KMS-11 (cell line): ENCODE data around the gene HSPA1B.

Source experiments
- H2AFZ ChIP-seq: fragments of 200-600 bp; sonication (generic); 2 replicates; pipeline ENCODE4 v1.6.1; 2016; ENCODE audit warnings: antibody characterized with exemption, mixed run types, low read depth
- H3K27ac ChIP-seq: fragments of 200-600 bp; sonication (generic); 2 replicates; pipeline ENCODE4 v1.6.1; 2016; ENCODE audit warnings: mild to moderate bottlenecking, mixed run types
- H3K27me3 ChIP-seq: fragments of 200-600 bp; sonication (generic); 2 replicates; pipeline ENCODE4 v1.6.1; 2017; ENCODE audit warnings: mild to moderate bottlenecking, low read depth, mixed run types, moderate library complexity; ENCODE audit not compliant: insufficient read depth
- H3K36me3 ChIP-seq: fragments of 200-600 bp; sonication (generic); 2 replicates; pipeline ENCODE4 v1.6.1; 2017; ENCODE audit warnings: mild to moderate bottlenecking, mixed run types; ENCODE audit not compliant: insufficient read depth
- H3K4me1 ChIP-seq: fragments of 200-600 bp; sonication (generic); 2 replicates; pipeline ENCODE4 v1.6.1; 2016; ENCODE audit warnings: mild to moderate bottlenecking, low read depth, mixed run types; ENCODE audit not compliant: poor library complexity, severe bottlenecking
- H3K4me2 ChIP-seq: fragments of 200-600 bp; sonication (generic); 2 replicates; pipeline ENCODE4 v1.7.0; 2016; ENCODE audit warnings: mild to moderate bottlenecking, mixed run types
- H3K4me3 ChIP-seq: fragments of 200-600 bp; sonication (generic); IDR thresholded peaks from 2 replicates; pipeline ENCODE4 v1.6.1; 2017; ENCODE audit warnings: low read depth, low read length, mixed read lengths; ENCODE audit not compliant: insufficient read depth
- H3K79me2 ChIP-seq: fragments of 200-600 bp; sonication (generic); 2 replicates; pipeline ENCODE4 v1.6.1; 2016; ENCODE audit warnings: low read depth, mixed run types; ENCODE audit not compliant: insufficient read depth
- H3K9ac ChIP-seq: fragments of 200-600 bp; sonication (generic); 2 replicates; pipeline ENCODE4 v1.6.1; 2016; ENCODE audit warnings: mild to moderate bottlenecking, mixed run types
- H4K20me1 ChIP-seq: fragments of 200-600 bp; sonication (generic); 2 replicates; pipeline ENCODE4 v1.6.1; 2016; ENCODE audit warnings: mild to moderate bottlenecking, mixed run types; ENCODE audit not compliant: insufficient read depth
- TF ChIP-seq, protein P1 (sequence below): fragments of 200-600 bp; sonication (generic); conservative IDR thresholded peaks from 2 replicates; pipeline ENCODE4 v1.6.1; 2017; ENCODE audit warnings: low read depth, mild to moderate bottlenecking, antibody characterized with exemption, low read length, moderate library complexity, mixed read lengths

HSPA1B gene

DNA sequence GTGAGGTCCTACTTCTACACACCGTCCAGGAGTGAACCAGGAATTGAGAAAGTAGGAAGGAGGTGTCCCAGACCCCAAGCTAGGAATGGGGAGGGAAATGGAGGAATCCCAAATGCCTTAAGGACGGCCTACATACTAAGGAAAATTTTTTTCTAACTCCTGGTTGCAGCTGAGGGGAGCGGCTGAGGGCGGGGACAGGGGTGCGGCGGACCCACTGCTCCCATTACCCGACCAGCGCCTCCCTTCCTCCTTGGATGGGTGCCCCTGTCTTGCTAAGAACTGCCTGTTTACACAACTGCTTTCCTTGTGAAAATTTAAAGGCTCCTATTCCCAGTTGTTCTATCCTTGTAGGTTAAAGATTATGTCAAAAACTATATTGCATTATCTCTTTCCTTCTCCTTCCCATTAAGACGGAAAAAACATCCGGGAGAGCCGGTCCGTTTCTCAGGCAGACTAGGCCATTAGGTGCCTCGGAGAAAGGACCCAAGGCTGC, 699 bp upstream of the HSPA1B start:
- peak overlapping the region; percentile 71 for H3K27ac ChIP-seq
- TF ChIP-seq, protein P1, sequence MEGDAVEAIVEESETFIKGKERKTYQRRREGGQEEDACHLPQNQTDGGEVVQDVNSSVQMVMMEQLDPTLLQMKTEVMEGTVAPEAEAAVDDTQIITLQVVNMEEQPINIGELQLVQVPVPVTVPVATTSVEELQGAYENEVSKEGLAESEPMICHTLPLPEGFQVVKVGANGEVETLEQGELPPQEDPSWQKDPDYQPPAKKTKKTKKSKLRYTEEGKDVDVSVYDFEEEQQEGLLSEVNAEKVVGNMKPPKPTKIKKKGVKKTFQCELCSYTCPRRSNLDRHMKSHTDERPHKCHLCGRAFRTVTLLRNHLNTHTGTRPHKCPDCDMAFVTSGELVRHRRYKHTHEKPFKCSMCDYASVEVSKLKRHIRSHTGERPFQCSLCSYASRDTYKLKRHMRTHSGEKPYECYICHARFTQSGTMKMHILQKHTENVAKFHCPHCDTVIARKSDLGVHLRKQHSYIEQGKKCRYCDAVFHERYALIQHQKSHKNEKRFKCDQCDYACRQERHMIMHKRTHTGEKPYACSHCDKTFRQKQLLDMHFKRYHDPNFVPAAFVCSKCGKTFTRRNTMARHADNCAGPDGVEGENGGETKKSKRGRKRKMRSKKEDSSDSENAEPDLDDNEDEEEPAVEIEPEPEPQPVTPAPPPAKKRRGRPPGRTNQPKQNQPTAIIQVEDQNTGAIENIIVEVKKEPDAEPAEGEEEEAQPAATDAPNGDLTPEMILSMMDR: no peak

DNA sequence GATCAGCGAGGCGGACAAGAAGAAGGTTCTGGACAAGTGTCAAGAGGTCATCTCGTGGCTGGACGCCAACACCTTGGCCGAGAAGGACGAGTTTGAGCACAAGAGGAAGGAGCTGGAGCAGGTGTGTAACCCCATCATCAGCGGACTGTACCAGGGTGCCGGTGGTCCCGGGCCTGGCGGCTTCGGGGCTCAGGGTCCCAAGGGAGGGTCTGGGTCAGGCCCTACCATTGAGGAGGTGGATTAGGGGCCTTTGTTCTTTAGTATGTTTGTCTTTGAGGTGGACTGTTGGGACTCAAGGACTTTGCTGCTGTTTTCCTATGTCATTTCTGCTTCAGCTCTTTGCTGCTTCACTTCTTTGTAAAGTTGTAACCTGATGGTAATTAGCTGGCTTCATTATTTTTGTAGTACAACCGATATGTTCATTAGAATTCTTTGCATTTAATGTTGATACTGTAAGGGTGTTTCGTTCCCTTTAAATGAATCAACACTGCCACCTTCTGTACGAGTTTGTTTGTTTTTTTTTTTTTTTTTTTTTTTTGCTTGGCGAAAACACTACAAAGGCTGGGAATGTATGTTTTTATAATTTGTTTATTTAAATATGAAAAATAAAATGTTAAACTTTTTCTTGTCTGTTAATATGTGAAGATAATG, 2.2 kb downstream of the HSPA1B start:
- Histone ChIP-seq H3K4me2 (peak overlapping the region; percentile 91; the same call in 1 of the 2 replicates), H3K27ac (peak overlapping the region; percentile 60; the same call in 1 of the 2 replicates), H3K4me1 (peaks cover 36% of the 10 kb centered on the region), H3K4me3 (no peak overlapping the region), H3K36me3 (no peaks in the 10 kb centered on the region), H3K27me3 (no peaks in the 10 kb centered on the region), H2AFZ (no peak overlapping the region), H3K79me2 (peaks cover 59% of the 10 kb centered on the region), H3K9ac (peak overlapping the region; percentile 32; the same call in 1 of the 2 replicates), H4K20me1 (no peaks in the 10 kb centered on the region)
- TF ChIP-seq, protein P1: peak; percentile 76

More for the DNA sequence above, 699 bp upstream of the HSPA1B start:
- Histone ChIP-seq H3K4me2 (peak overlapping the region; percentile 79), H3K36me3 (no peaks in the 10 kb centered on the region), H2AFZ (peak overlapping the region; percentile 36), H3K79me2 (peaks cover 31% of the 10 kb centered on the region), H3K4me3 (no peak overlapping the region), H3K9ac (peak overlapping the region; percentile 55; the same call in 1 of the 2 replicates), H3K27me3 (no peaks in the 10 kb centered on the region), H4K20me1 (no peaks in the 10 kb centered on the region), H3K4me1 (peaks cover 50% of the 10 kb centered on the region)

DNA sequence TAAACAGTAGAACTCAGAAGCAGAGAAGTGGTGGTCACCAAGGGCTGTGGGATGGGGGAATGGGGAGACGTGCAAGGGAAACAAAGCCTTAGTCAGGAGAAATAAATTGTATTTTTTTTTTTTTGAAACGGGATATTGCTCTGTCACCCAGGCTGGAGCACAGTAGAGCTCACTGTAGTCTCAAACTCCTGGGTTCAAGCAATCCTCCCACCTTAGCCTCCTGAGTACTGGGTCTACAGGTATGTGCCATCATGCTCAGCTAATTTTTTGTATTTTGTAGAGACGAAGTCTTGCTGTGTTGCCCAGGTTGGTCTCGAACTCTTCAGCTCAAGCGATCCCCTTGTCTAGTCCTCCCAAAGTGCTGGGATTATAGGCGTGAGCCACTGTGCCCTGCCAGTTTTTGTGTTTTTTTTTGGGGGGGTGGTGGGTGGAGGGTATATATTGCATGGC, 3.4 kb downstream of the HSPA1B start:
- peaks cover 24% of the 10 kb centered on the region for H3K4me1 ChIP-seq
- peaks cover 70% of the 10 kb centered on the region for H3K79me2 ChIP-seq
- TF ChIP-seq, protein P1: no peak
- no peaks in the 10 kb centered on the region for H4K20me1 ChIP-seq
- H3K27me3 ChIP-seq: no peaks in the 10 kb centered on the region
- no peak overlapping the region for H2AFZ ChIP-seq
- H3K4me3 ChIP-seq: no peak overlapping the region
- peak overlapping the region; percentile 57; the same call in 1 of the 2 replicates for H3K9ac ChIP-seq
- peak overlapping the region; percentile 60; the same call in 1 of the 2 replicates for H3K27ac ChIP-seq
- peaks cover 5% of the 10 kb centered on the region; the same call in 1 of the 2 replicates for H3K36me3 ChIP-seq
- peak overlapping the region; percentile 91 for H3K4me2 ChIP-seq

DNA sequence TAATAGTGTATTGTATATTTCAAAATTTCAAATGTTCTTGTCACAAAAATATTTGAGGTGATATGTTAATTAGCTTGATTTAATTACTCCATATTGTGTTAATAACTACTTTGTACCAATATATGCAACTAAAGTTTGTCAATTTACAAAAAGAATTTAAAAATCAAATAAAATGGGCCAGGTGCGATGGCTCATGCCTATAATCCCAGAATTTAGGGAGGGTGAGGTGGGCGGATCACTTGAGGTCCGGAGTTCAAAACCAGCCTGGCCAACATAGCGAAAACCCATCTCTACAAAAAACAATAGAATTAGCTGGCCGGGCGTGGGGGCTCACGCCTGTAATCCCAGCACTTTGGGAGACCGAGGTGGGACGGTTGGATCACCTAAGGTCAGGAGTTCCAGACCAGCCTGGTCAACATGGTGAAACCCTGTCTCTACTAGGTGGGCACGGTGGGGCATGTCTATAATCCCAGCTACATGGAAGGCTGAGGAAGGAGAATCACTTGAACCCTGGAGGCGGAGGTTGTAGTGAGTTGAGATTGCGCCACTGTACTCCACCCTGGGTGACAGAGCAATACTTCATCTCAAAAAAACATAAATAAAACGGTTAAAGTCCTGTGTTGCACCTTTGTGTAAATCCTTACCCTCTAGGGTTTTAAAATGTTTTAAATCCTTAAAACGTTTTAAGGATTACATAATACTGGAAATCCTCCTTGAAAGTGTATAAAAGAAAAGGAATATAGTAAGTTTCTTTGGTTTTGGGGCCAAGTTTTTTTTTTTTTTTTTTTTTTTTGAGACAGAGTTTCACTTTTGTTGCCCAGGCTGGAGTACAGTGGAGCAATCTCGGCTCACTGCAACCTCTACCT, 4.0 kb downstream of the HSPA1B start:
- Histone ChIP-seq H3K9ac (no peak overlapping the region), H3K4me1 (peaks cover 20% of the 10 kb centered on the region), H2AFZ (no peak overlapping the region), H4K20me1 (peaks cover 2% of the 10 kb centered on the region), H3K4me3 (no peak overlapping the region), H3K27ac (no peak overlapping the region; the same call in 1 of the 2 replicates), H3K79me2 (peaks cover 71% of the 10 kb centered on the region), H3K36me3 (peaks cover 12% of the 10 kb centered on the region; the same call in 1 of the 2 replicates), H3K4me2 (peak overlapping the region; percentile 91), H3K27me3 (no peaks in the 10 kb centered on the region)
- TF ChIP-seq, protein P1: no peak
